Stimulated activated CD8-positive, alpha-beta memory T cell treated with anti-CD3 and anti-CD28 coated beads, Interleukin-4, amount 100 ng/mL, for 4 hours (primary cell): ENCODE measurements around the gene AFF3.

Source experiments
- DNase-seq, 2 donors: peaks; one replicate each; pipeline ENCODE4 v3.0.0-alpha.2; 2020; ENCODE audit warnings: low read depth in 2 of 2, low spot score in 1 of 2

Gene AFF3

GRCh38 chr2:100012561-100012960, 129.8 kb downstream of the AFF3 start:
- no peak for DNase-seq

GRCh38 chr2:100011272-100011731, 131.1 kb downstream of the AFF3 start:
- DNase-seq = no peak

DNA sequence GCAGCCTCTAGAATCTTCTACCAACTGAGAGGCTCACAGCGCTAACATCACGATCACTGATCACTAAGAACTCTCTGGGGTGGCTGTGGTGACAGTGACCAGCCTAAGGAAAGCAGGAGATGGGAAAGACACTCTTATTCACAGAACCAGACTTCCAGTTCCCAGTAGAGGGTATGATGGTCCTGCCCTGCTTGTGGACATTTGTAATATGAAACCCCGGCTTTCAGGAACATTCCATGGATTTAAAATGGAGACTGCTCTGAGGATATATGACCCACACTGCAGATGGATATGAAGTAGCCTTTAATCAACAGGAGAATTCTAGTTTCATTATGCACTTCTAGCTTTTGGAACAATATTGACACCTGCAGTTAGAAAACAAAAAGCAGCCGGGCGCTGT, 131.8 kb downstream of the AFF3 start:
- no peak for DNase-seq

DNA sequence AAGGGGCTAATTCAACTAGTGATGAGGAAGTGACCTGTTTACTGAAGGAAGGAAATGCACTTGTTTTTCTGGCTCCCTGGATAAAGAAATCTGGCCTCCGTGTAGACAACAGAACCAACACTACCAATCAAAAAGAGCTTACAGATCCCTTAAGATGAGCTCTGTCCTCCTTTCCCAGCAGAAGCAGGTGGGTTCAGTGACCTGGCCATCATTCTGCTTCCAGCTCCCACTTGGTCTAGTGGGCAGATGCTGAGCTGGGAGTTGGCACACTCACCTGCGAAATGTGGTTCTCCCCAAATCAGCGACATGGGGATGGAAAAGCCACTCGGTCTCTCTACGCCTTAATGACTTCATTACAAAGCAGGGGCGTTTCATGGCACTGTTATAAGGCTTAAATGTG, 132.6 kb downstream of the AFF3 start:
- no peak for DNase-seq

DNA sequence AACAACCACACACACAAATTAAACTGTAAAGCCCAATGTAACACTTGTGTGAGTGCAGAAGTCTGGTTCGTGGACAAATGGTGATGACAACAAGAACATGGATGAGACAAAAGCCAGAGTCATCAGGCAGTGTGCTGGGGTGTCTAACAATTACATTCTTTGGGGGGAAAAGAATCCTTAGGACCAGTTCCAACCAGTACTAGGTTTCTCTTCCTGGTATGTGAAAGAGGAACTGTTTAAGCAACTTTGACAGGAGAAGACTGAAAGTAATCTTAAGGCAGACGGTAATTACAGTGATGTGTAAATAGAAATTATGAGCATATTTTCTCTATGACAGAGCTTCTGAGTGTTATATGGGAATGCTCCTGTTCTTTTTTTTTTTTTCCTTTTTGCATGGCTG, 133.4 kb downstream of the AFF3 start:
- DNase-seq = no peak

DNA sequence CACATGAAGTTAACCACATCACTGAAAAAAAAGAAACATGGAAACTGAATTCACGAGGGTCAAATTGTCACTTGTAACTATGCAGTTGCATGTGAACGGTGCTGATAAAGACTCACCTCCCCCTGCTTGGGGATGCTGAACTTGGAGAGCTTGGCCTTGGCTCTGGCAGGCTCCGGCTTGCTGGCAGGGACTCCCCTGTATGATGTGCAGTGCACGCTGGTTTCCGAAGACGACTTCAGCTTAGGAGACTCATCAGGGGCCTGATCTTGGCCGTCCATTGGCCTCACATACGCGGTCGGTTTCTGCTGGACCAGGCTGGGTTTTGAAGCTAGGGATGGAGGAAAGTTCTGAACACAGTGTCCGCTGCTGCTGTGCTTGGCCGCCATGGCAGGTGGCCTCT, 135.9 kb downstream of the AFF3 start:
- DNase-seq = no peak

- no peak for DNase-seq
Measured at GRCh38 chr2:100004959-100005387, 137.4 kb downstream of the AFF3 start.

DNA sequence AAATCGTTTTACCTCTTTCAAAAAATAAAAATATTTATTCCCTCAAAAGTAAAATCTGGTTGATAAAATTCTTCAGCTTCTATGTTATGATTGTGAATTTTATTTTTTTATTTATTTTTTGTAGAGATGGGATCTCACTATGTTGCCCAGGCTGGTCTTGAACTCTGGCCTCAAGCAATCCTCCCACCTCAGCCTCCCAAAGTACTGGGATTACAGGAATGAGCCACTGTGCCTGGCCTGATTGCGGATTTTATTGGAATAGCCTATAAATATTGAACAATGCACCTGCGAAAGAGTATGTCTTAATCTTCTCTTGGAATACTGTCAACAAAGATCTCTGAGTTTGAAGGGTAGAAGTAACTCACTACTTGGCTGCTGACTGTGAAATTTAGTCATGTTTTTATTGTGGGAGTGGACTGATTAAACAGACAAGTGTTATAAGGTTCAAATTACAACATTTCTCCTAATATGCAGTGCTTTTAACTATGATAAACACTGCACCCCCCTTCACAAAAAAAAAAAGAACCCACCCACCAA, 138.0 kb downstream of the AFF3 start:
- no peak for DNase-seq

DNA sequence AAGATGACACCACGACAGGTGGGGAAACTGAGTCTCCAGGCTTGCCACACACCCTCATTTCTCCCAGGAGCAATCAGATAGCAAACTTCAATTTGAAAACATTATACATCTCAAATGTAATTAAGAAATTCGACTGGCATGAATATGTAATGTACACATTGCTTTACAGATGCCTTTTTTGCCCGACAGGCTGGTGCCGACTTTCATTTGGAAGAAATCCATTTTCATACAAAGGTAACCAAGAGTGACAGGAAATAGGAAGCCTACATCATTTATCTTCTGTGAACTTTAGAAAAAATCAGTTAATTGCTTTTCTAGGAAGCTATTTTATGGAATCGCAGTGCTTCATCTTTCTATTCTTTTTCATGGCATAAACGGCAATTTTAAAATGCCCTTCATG, 140.3 kb downstream of the AFF3 start:
- no peak for DNase-seq

GRCh38 chr2:100000915-100001707, 141.3 kb downstream of the AFF3 start:
- no peak for DNase-seq

- no peak for DNase-seq
Measured at GRCh38 chr2:99998651-99999320, 143.6 kb downstream of the AFF3 start.

GRCh38 chr2:99989905-99990304, 152.5 kb downstream of the AFF3 start:
- DNase-seq = no peak

- DNase-seq = no peak
Measured at GRCh38 chr2:99988599-99988998, 153.8 kb downstream of the AFF3 start.

GRCh38 chr2:99987160-99987559, 155.2 kb downstream of the AFF3 start:
- DNase-seq = no peak

DNA sequence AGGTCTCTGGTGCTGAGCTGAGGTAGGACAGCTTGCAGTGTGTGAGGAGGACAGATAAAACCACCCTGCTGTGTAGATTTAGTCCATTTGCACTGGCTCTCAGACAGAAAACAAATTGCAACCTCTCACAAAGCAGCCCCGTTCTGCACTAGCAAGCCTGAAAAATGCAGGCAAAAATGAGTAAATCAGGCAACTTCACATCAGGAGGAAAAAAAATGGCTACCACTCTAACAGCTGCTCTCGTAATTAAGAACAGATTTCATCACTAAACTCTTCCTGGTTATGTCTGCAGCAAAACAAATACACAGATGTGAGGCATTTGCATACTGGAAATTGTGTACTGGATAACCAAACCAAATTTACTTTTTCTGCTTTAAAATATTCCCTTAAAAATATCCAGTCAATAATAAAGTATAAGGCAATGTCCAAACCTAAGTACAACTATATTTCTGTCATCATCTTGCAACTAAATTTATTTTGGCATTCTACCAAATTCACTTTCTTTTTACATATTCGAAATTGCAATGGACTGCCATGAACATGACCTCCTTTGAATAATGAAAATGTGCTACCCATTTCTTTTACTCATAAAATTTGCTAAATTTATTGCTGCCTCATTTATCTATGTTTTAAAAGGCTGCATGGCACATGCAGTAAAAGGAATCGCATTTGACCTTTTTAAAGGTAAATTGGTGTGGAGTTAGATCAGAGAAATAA, 157.4 kb downstream of the AFF3 start:
- no peak for DNase-seq

GRCh38 chr2:99982744-99983143, 159.6 kb downstream of the AFF3 start:
- no peak for DNase-seq

DNA sequence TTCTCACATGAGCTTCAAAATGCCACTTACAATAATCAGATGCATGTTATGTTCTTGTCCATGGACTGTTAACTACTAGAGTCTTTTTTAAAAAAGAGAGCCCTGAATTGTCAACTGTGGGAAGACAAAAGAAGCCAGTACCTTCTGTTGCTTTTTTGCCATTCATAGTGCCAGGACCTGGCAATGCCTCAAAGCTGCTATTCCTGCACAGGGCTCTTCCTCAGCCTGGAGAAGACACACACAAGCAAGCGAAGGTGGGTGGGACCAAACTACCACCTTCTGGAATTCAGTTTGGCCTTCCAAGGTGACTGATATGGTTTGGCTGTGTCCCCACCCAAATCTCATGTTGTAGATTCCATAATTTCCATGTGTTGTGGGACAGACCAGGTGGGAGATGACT, 160.6 kb downstream of the AFF3 start:
- DNase-seq = no peak

GRCh38 chr2:99980176-99980575, 162.2 kb downstream of the AFF3 start:
- DNase-seq = no peak

- no peak for DNase-seq
Measured at GRCh38 chr2:99977966-99978365, 164.4 kb downstream of the AFF3 start.

GRCh38 chr2:99975386-99975785, 167.0 kb downstream of the AFF3 start:
- no peak for DNase-seq

GRCh38 chr2:99974682-99975375, 167.6 kb downstream of the AFF3 start:
- DNase-seq = no peak
